HUES64 (cell line): Measurements from ENCODE around the gene TEX2.
"Not testable (repeated sequence)": the region's sequence is repeated elsewhere in the genome, so short reads cannot be mapped to it uniquely, and the experiment has no call there.

Experiments used
- H3K27ac ChIP-seq: 2 replicates; pipeline ENCODE4 v1.7.0; 2013; ENCODE audit warnings: low read depth, low read length, inconsistent platforms
- H3K27me3 ChIP-seq: 2 replicates; pipeline ENCODE4 v1.6.1; 2013; ENCODE audit warnings: mild to moderate bottlenecking, low read length; ENCODE audit not compliant: insufficient read depth
- H3K36me3 ChIP-seq: 2 replicates; pipeline ENCODE4 v1.6.1; 2013; ENCODE audit warnings: mild to moderate bottlenecking, low read length; ENCODE audit not compliant: insufficient read depth
- H3K4me1 ChIP-seq: 2 replicates; pipeline ENCODE4 v1.6.1; 2013; ENCODE audit warnings: mild to moderate bottlenecking, low read length, moderate library complexity; ENCODE audit not compliant: insufficient read depth
- H3K4me3 ChIP-seq: 2 replicates; pipeline ENCODE4 v1.5.1; 2013; ENCODE audit warnings: mild to moderate bottlenecking, low read length, moderate library complexity
- H3K9ac ChIP-seq: 2 replicates; pipeline ENCODE4 v1.6.1; 2013; ENCODE audit warnings: mild to moderate bottlenecking, low read depth, low read length
- H3K9me3 ChIP-seq: 2 replicates; pipeline ENCODE4 v1.6.1; 2013; ENCODE audit warnings: low read depth, low read length; ENCODE audit not compliant: insufficient read depth
- WGBS: fragments of 150-250, 120-280 bp; methylation state at CpG from one replicate; pipeline ENCODE4 v1.1.7; 2013; ENCODE audit warnings: missing lambda C conversion rate; 5-methylcytosine and 5-hydroxymethylcytosine counted together

The TEX2 gene

DNA sequence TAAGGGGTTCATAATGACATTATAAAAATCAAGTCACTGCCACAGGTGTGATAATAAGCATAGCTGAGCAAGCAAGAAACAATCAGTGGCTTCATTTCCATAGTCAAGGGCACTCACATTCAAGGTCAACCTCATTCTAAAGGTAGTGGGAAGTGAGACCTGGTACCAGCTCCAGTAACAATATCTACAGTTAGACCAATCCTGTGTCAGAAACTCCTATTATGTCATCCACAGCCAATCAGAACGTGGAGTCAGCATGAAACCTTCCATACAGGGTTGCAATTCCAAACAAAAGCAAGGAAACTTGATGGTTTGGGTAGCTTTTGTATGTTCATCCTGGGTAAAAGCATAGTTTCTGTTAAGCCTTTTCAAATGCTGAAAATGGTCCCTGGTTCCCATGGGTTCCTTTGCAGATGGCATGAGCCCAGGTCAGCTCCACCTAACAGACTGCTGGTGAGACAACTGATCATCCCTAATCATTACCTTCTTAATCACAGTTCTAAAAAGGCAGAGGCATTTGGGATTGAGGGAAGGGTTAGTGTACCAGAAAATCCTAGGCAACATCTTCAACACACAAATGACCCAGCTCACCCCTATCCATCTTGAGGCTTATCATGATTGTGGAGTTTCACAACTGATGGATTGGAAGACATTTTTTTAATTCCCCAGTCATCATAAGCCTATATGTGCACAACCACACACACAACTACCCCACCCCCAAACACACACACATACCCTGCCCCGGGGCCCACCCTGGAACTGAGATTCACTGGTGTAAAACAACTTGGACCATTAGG lies 30.4 kb downstream of the TEX2 start:
- WGBS: 91% methylated on average over 2 of the region's 2 CpGs
- Histone ChIP-seq H3K27ac (no peak overlapping the region), H3K36me3 (no peaks in the 10 kb centered on the region)

DNA sequence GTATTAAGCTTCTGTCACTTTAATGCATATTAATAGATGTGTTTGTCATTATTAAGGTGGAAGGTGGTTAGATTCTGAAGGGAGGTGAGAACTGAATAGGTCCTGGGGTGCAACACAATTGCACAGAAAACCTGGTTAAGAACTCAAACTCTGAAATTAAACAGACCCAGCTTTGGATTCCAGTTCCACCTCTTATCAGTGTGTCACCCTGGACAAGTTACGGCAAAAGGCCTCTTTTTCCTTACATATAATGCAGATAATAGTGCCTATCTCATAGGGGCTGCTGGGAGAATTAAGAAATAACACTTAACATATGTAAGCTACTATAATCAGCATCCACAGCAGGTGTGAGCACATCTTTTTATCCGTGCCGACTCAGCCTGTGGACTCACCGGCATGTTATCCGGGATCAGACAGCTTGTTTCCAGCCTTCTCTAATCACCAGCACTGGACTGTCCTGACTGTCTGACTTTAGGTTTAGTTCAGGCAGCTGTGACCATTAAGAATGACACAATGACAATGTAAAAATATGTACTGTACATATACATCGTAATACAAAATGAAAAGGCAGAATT lies 31.4 kb downstream of the TEX2 start:
- Histone ChIP-seq H3K27ac (no peak overlapping the region), H3K4me1 (peaks cover 6% of the 10 kb centered on the region; the same call in 1 of the 2 replicates)
- 95% methylated on average over 5 of the region's 6 CpGs for WGBS

More for the DNA sequence above, 30.4 kb downstream of the TEX2 start:
- H3K4me1 ChIP-seq: peaks cover 11% of the 10 kb centered on the region
- H3K4me3 ChIP-seq: no peak overlapping the region
- no peaks in the 10 kb centered on the region for H3K27me3 ChIP-seq
- no peaks in the 10 kb centered on the region for H3K9me3 ChIP-seq
- no peak overlapping the region for H3K9ac ChIP-seq

DNA sequence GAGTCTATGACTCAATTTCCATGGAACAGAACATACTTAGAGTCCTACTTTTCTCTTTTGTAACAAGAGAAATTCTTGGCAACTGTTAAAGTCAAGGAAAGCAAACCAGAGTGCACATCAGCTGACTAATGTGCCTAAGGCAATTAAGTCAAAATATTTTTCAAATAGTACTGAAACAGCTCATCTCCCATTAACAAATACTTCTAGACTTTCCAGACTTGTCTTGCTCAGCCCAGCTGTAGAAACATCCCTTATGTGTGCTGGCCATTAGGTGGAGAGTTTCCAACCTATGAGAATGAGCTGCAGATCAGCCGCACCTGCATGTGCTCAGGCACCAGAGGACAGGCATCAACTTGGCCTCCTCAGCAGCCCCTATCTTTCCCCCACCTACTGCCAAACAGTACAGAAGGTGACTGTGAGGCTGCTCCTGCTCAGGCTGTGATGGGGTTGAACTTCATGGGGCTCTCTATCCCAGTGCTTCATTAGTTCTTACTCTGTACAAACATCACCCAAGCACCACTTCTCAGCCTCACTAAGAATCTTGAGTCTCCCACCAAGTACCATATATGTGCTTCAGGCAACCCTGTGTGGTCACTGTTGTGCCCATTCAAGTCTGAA lies 32.2 kb downstream of the TEX2 start:
- no peaks in the 10 kb centered on the region for H3K27me3 ChIP-seq
- WGBS: 88% methylated on average over 1 of the region's 1 CpG
- H3K4me1 ChIP-seq: peaks cover 5% of the 10 kb centered on the region; the same call in 1 of the 2 replicates
- no peak overlapping the region for H3K9ac ChIP-seq
- no peak overlapping the region for H3K4me3 ChIP-seq
- H3K9me3 ChIP-seq: no peaks in the 10 kb centered on the region
- no peaks in the 10 kb centered on the region for H3K36me3 ChIP-seq
- no peak overlapping the region for H3K27ac ChIP-seq

More for the DNA sequence above, 31.4 kb downstream of the TEX2 start:
- no peaks in the 10 kb centered on the region for H3K36me3 ChIP-seq
- H3K4me3 ChIP-seq: no peak overlapping the region
- H3K9ac ChIP-seq: no peak overlapping the region
- no peaks in the 10 kb centered on the region for H3K9me3 ChIP-seq
- H3K27me3 ChIP-seq: no peaks in the 10 kb centered on the region

DNA sequence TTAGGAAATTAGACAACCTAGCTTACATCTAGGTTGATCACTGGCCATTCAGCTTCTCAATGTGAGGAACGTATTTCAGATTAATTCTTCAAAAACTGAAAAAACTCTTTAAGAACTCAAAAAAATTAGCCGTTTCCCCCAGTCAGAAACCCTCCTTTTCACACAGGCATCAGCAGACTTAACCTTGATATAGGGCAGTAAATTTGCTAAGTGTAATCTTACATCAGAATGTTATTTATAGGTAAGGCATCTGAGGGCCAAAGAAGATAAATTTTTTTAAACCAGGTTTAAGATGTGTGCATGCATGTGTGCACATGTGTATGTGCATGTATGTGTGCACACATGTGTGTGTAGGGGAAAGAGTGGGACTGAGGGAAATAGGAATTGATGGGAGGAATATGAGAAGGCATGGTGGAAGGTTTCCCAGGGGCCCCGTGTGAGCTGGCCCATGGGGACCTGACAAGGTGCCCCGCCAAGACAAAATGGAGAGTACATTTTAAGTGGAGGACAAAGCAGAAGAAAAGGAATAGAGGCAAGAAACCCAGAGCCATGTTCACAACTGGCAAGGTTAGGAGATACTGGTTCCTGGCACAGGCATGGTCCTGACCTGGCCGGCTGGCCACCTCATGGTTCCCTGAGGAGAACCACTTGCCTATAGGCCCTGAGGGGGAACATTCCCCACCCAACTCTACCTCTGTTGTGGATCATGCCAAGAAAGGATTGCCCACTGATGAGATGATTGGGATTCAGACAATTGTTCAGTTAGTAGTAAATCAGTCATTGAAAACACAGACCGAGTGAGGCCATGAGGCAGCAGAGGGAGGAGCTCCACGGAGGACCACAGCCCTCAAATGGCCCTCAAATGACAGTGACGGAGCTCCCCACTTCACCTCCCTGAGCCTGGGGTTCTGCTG lies 33.0 kb downstream of the TEX2 start:
- no peak overlapping the region for H3K9ac ChIP-seq
- no peaks in the 10 kb centered on the region for H3K9me3 ChIP-seq
- no peak overlapping the region for H3K27ac ChIP-seq
- H3K27me3 ChIP-seq: no peaks in the 10 kb centered on the region
- H3K4me3 ChIP-seq: no peak overlapping the region
- H3K4me1 ChIP-seq: peaks cover 5% of the 10 kb centered on the region; the same call in 1 of the 2 replicates
- 90% methylated on average over 8 of the region's 8 CpGs for WGBS
- no peaks in the 10 kb centered on the region for H3K36me3 ChIP-seq

DNA sequence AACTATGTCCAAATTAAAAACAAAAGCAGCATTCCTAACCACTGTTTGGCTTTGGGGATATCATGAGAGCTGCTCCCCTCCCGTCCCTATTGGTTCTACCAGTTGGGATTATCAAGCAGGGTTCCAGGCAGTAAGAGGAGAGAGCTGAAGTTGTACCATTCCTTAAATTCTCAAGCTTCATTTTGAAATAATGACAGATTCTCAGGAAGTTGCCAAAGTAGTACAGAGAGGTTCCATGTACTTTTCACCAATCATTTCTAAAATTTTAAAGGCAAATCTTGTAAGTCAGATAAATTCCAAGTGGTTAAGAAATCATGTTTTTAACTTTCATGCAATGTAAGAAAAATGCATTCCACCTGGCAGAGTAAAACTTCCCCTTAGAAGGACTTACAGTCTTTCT lies 36.9 kb downstream of the TEX2 start:
- Histone ChIP-seq H3K27ac (no peak overlapping the region), H3K27me3 (no peaks in the 10 kb centered on the region), H3K4me1 (no peaks in the 10 kb centered on the region), H3K4me3 (no peak overlapping the region), H3K36me3 (no peaks in the 10 kb centered on the region), H3K9ac (no peak overlapping the region), H3K9me3 (no peaks in the 10 kb centered on the region)
- WGBS: 100% methylated on average over 1 of the region's 1 CpG

DNA sequence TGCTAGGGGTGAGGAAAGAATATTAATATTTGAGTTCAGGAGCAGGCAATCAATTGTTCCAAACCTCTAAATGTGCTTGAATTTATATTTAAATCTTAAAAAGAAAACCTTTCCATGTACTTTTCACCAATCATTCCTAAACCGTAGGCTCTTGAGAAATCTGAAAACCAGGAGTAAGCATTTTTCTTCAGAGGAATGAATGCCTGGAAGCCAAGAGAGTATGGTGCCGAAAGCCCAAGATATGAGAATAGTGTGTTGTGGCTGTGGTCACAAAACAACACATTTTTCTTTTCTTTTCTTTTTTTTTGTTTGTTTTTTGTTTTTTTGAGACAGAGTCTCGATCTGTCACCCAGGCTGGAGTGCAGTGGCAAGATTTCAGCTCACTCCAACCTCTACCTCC lies 37.6 kb downstream of the TEX2 start:
- H3K9ac ChIP-seq: no peak overlapping the region
- no peaks in the 10 kb centered on the region for H3K9me3 ChIP-seq
- 100% methylated on average over 2 of the region's 3 CpGs for WGBS
- no peaks in the 10 kb centered on the region for H3K27me3 ChIP-seq
- no peaks in the 10 kb centered on the region for H3K36me3 ChIP-seq
- no peaks in the 10 kb centered on the region for H3K4me1 ChIP-seq
- H3K27ac ChIP-seq: no peak overlapping the region
- no peak overlapping the region for H3K4me3 ChIP-seq

DNA sequence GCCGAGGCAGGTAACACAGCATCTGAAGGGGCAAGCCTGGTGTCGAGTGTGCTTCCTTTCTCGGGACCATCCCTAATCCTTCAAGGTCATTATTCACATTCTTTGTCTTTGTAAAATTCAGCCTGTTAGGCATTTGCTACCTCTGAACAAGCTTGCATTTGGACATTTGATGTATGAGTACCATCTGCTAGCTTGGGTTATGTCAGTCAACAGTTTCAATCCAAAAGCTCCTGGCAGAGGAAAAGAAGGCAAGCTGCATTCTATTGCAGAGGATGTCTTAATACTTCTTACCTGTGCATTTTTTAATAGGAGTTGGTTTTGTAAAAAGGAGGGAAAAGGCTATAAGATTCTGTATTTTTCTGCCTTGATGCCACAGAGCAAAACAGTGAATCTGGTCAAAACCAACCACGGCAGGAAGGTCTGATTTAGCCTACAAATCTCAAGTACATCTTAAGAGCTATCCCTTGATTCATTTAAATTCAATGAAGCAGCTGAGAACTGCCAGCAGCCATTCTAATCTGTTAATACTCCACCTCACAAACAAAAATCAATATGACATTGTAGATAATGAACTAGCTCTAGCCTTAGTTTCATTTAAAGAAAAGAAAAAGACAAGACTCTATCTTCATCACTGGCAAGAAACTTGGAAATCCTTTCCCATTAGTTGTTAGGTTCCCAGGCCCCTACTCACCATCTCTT lies 39.0 kb downstream of the TEX2 start:
- 94% methylated on average over 4 of the region's 4 CpGs for WGBS
- H3K27me3 ChIP-seq: no peaks in the 10 kb centered on the region
- H3K36me3 ChIP-seq: no peaks in the 10 kb centered on the region
- no peak overlapping the region for H3K4me3 ChIP-seq
- H3K9me3 ChIP-seq: no peaks in the 10 kb centered on the region
- H3K27ac ChIP-seq: no peak overlapping the region
- H3K4me1 ChIP-seq: no peaks in the 10 kb centered on the region
- H3K9ac ChIP-seq: no peak overlapping the region

DNA sequence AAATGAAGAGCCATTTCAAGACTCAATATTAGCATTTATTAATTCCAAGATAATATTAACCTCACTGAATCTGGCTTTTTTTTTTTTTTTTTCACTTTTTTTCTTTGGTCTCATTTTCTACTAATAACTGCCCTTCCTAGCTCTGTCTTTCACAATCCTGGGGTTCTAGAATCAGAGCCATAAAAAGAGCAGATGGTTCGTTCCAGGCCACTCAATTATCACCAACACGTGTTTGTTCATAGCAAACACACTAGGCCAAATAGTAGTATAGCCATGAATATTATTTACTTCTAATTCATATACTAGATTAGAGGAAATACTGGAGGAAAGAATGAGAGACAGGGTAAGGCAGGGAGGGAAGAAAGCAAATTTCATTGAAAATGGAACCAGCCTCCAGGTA lies 39.8 kb downstream of the TEX2 start:
- Histone ChIP-seq H3K9ac (no peak overlapping the region), H3K36me3 (no peaks in the 10 kb centered on the region), H3K4me1 (no peaks in the 10 kb centered on the region), H3K4me3 (no peak overlapping the region), H3K27me3 (no peaks in the 10 kb centered on the region), H3K9me3 (no peaks in the 10 kb centered on the region), H3K27ac (no peak overlapping the region)
- WGBS: 88% methylated on average over 2 of the region's 2 CpGs

DNA sequence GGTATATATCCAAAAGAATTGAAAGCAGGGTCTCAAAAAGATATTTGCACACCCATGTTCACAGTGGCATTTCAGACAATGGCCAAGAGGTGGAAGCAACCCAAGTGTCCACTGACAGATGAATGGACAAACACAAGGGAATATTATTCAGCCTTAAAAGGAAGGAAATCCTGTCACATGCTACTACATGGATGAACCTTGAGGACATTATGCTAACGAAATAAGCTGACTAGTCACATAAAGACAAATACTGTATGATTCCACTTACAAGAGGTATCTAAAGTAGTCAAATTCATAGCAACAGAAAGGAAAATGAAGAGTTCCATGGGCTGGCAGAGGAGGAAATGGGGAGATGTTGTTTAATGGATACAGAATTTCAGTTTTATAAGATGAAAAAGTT lies 41.4 kb downstream of the TEX2 start:
- no peak overlapping the region for H3K27ac ChIP-seq
- WGBS: 100% methylated on average over 1 of the region's 1 CpG

DNA sequence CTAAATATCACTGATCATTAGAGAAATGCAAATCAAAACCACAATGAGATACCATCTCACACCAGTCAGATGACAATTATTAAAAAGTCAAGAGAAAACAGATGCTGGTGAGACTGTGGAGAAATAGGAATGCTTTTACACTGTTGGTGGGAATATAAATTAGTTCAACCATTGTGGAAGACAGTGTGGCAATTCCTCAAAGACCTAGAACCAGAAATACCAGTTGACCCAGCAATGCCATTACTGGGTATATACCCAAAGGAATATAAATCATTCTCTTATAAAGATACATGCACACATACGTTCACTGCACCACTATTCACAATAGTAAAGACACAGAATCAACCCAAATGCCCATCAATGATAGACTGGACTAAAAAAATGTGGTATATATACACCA lies 42.5 kb downstream of the TEX2 start:
- H3K36me3 ChIP-seq, H3K27me3 ChIP-seq, H3K9me3 ChIP-seq, H3K4me3 ChIP-seq, H3K27ac ChIP-seq, H3K9ac ChIP-seq: not testable (repeated sequence)
- H3K4me1 ChIP-seq: peaks cover 15% of the 10 kb centered on the region
- WGBS: 93% methylated on average over 1 of the region's 1 CpG

More for the DNA sequence above, 41.4 kb downstream of the TEX2 start:
- H3K9me3 ChIP-seq: no peaks in the 10 kb centered on the region
- no peak overlapping the region for H3K4me3 ChIP-seq
- peaks cover 11% of the 10 kb centered on the region for H3K4me1 ChIP-seq
- no peak overlapping the region for H3K9ac ChIP-seq
- no peaks in the 10 kb centered on the region for H3K36me3 ChIP-seq
- H3K27me3 ChIP-seq: no peaks in the 10 kb centered on the region
